GM19467 (cell line): ENCODE measurements around the gene CACNB4.
"Not testable (repeated sequence)": the region's sequence is repeated elsewhere in the genome, so short reads cannot be mapped to it uniquely, and the experiment has no call there.

ENCODE experiments used
- ATAC-seq: cut with Tn5 transposase; IDR thresholded peaks from one replicate; pipeline ENCODE4 v1.9.1; 2021; ENCODE audit warnings: mild to moderate bottlenecking, moderate library complexity; ENCODE audit not compliant: unreplicated experiment

Gene CACNB4

GRCh38 chr2:151907286-151908203, 191.3 kb downstream of the CACNB4 start:
- no peak for ATAC-seq

- ATAC-seq = peak; percentile 17
These were observed 192.2 kb downstream of the CACNB4 start for GRCh38 chr2:151906633-151906998.

GRCh38 chr2:151905963-151906632, 192.7 kb downstream of the CACNB4 start:
- ATAC-seq = peak; percentile 66

GRCh38 chr2:151904807-151905206, 194.0 kb downstream of the CACNB4 start:
- no peak for ATAC-seq

GRCh38 chr2:151904021-151904420, 194.8 kb downstream of the CACNB4 start:
- ATAC-seq = no peak

- ATAC-seq = no peak
These were observed 196.0 kb downstream of the CACNB4 start for GRCh38 chr2:151902829-151903228.

GRCh38 chr2:151900331-151900730, 198.5 kb downstream of the CACNB4 start:
- no peak for ATAC-seq

- no peak for ATAC-seq
These were observed 199.7 kb downstream of the CACNB4 start for GRCh38 chr2:151899156-151899555.

- no peak for ATAC-seq
These were observed 207.2 kb downstream of the CACNB4 start for GRCh38 chr2:151891566-151892194.

- no peak for ATAC-seq
These were observed 211.7 kb downstream of the CACNB4 start for GRCh38 chr2:151887164-151887563.

GRCh38 chr2:151886241-151886640, 212.6 kb downstream of the CACNB4 start:
- ATAC-seq = no peak

GRCh38 chr2:151882786-151883445, 215.9 kb downstream of the CACNB4 start:
- ATAC-seq = no peak

- no peak for ATAC-seq
These were observed 217.5 kb downstream of the CACNB4 start for GRCh38 chr2:151881342-151881741.

GRCh38 chr2:151880586-151880985, 218.3 kb downstream of the CACNB4 start:
- no peak for ATAC-seq

GRCh38 chr2:151878655-151879563, 219.9 kb downstream of the CACNB4 start:
- ATAC-seq = no peak

- ATAC-seq = no peak
These were observed 220.6 kb downstream of the CACNB4 start for GRCh38 chr2:151878204-151878603.

GRCh38 chr2:151875631-151876030, 223.2 kb downstream of the CACNB4 start:
- not testable (repeated sequence) for ATAC-seq

- no peak for ATAC-seq
These were observed 226.4 kb downstream of the CACNB4 start for GRCh38 chr2:151872463-151872862.

- no peak for ATAC-seq
These were observed 229.6 kb downstream of the CACNB4 start for GRCh38 chr2:151869291-151869690.

GRCh38 chr2:151862700-151863099, 236.1 kb downstream of the CACNB4 start:
- ATAC-seq = peak; percentile 97
